ENCODE results near the gene MOB3A.
"Not testable (repeated sequence)": the region's sequence is repeated elsewhere in the genome, so short reads cannot be mapped to it uniquely, and the experiment has no call there.

Gene MOB3A

GRCh38 chr19:2131012-2131975 is 35.2 kb upstream of the MOB3A start:
- H3K36me3 Mint-ChIP-seq (ENCODE audit: insufficient read depth): peaks cover 36% of the 10 kb centered on the region
- DNase-seq (ENCODE audit: low spot score in 2 of 2); ATAC-seq (replicated peaks; ENCODE audit: extremely low read depth, poor library complexity, severe bottlenecking); H3K4me1 Mint-ChIP-seq; H3K27ac Mint-ChIP-seq (ENCODE audit: low read depth); H3K4me3 Mint-ChIP-seq; H3K27me3 Mint-ChIP-seq; H3K9me3 Mint-ChIP-seq: not testable (repeated sequence)

DNA sequence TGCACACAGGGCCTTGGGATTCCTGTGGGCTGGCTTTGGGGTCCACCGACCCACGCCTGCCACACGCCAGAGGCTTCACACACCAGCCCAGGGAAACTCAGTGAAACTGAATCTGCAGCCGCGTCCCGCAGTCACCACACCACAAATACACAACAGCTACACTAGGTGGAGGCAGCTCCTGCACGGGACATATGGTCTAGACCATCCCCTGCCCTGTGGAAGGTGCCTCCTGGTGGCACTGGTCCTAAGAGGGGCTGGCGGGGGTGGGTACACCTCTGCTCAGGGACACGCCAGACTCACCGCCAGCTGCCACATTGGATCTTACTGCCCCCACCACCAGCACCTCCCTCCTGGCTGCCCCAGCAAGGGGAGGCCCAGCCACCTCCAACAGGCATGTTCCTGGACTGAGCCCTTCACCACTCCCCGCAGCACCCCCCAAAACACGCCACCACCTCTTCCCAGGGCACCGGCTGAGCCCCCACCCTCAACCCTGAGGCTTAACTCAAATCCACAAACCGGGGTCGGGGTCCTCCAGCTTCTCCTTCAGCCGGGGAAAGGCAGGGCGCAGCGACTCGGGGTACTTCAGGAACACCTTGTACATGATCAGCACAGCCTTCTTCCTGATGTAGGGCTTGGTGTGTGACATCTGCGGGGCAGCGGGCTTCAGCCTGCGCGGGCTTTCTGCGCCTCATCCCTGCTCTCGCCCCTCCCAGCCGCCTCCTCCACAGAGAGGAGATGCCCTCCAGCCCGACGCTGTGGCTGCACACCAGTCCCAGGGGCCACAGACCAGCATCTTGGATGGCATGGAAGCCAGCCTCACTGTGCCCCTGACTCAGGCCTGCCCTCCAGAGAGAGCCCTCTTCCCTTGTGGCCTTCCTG is 34.0 kb upstream of the MOB3A start:
- Mint-ChIP-seq H3K36me3 (ENCODE audit: insufficient read depth) (peaks cover 40% of the 10 kb centered on the region), H3K4me1 (no peaks in the 10 kb centered on the region), H3K4me3 (no peak overlapping the region), H3K9me3 (no peaks in the 10 kb centered on the region), H3K27ac (ENCODE audit: low read depth) (no peak overlapping the region), H3K27me3 (no peaks in the 10 kb centered on the region)
- DNase-seq (ENCODE audit: low spot score in 2 of 2) (no peak), ATAC-seq (replicated peaks; ENCODE audit: extremely low read depth, poor library complexity, severe bottlenecking) (no peak)

GRCh38 chr19:2129486-2129885 is 33.4 kb upstream of the MOB3A start:
- ATAC-seq (replicated peaks; ENCODE audit: extremely low read depth, poor library complexity, severe bottlenecking): no peak
- DNase-seq (ENCODE audit: low spot score in 2 of 2): no peak
- no peak overlapping the region for H3K27ac Mint-ChIP-seq (ENCODE audit: low read depth)
- H3K36me3 Mint-ChIP-seq (ENCODE audit: insufficient read depth): peaks cover 41% of the 10 kb centered on the region
- no peaks in the 10 kb centered on the region for H3K9me3 Mint-ChIP-seq
- no peaks in the 10 kb centered on the region for H3K4me1 Mint-ChIP-seq
- no peaks in the 10 kb centered on the region for H3K27me3 Mint-ChIP-seq
- no peak overlapping the region for H3K4me3 Mint-ChIP-seq

GRCh38 chr19:2129022-2129421 is 32.9 kb upstream of the MOB3A start:
- ATAC-seq (replicated peaks; ENCODE audit: extremely low read depth, poor library complexity, severe bottlenecking) (no peak), DNase-seq (ENCODE audit: low spot score in 2 of 2) (no peak)
- no peaks in the 10 kb centered on the region for H3K27me3 Mint-ChIP-seq
- H3K9me3 Mint-ChIP-seq: no peaks in the 10 kb centered on the region
- no peak overlapping the region for H3K27ac Mint-ChIP-seq (ENCODE audit: low read depth)
- H3K4me3 Mint-ChIP-seq: no peak overlapping the region
- H3K4me1 Mint-ChIP-seq: no peaks in the 10 kb centered on the region
- H3K36me3 Mint-ChIP-seq (ENCODE audit: insufficient read depth): peaks cover 43% of the 10 kb centered on the region

- H3K27ac Mint-ChIP-seq (ENCODE audit: low read depth); H3K9me3 Mint-ChIP-seq; H3K27me3 Mint-ChIP-seq; H3K4me1 Mint-ChIP-seq; ATAC-seq (replicated peaks; ENCODE audit: extremely low read depth, poor library complexity, severe bottlenecking); H3K4me3 Mint-ChIP-seq; DNase-seq (ENCODE audit: low spot score in 2 of 2): not testable (repeated sequence)
- H3K36me3 Mint-ChIP-seq (ENCODE audit: insufficient read depth): peaks cover 39% of the 10 kb centered on the region
These were observed 32.1 kb upstream of the MOB3A start for GRCh38 chr19:2128252-2128651.

GRCh38 chr19:2127758-2128157 is 31.6 kb upstream of the MOB3A start:
- H3K27ac Mint-ChIP-seq (ENCODE audit: low read depth): no peak overlapping the region
- H3K9me3 Mint-ChIP-seq: no peaks in the 10 kb centered on the region
- no peak for ATAC-seq (replicated peaks; ENCODE audit: extremely low read depth, poor library complexity, severe bottlenecking)
- DNase-seq (ENCODE audit: low spot score in 2 of 2): no peak
- H3K36me3 Mint-ChIP-seq (ENCODE audit: insufficient read depth): peaks cover 35% of the 10 kb centered on the region
- H3K4me3 Mint-ChIP-seq: no peak overlapping the region
- H3K4me1 Mint-ChIP-seq: no peaks in the 10 kb centered on the region
- H3K27me3 Mint-ChIP-seq: no peaks in the 10 kb centered on the region

GRCh38 chr19:2126879-2127518 is 30.9 kb upstream of the MOB3A start:
- H3K9me3 Mint-ChIP-seq: no peaks in the 10 kb centered on the region
- no peaks in the 10 kb centered on the region for H3K27me3 Mint-ChIP-seq
- no peak for DNase-seq (ENCODE audit: low spot score in 2 of 2)
- peaks cover 31% of the 10 kb centered on the region for H3K36me3 Mint-ChIP-seq (ENCODE audit: insufficient read depth)
- no peaks in the 10 kb centered on the region for H3K4me1 Mint-ChIP-seq
- no peak overlapping the region for H3K27ac Mint-ChIP-seq (ENCODE audit: low read depth)
- ATAC-seq (replicated peaks; ENCODE audit: extremely low read depth, poor library complexity, severe bottlenecking): no peak
- H3K4me3 Mint-ChIP-seq: no peak overlapping the region

DNA sequence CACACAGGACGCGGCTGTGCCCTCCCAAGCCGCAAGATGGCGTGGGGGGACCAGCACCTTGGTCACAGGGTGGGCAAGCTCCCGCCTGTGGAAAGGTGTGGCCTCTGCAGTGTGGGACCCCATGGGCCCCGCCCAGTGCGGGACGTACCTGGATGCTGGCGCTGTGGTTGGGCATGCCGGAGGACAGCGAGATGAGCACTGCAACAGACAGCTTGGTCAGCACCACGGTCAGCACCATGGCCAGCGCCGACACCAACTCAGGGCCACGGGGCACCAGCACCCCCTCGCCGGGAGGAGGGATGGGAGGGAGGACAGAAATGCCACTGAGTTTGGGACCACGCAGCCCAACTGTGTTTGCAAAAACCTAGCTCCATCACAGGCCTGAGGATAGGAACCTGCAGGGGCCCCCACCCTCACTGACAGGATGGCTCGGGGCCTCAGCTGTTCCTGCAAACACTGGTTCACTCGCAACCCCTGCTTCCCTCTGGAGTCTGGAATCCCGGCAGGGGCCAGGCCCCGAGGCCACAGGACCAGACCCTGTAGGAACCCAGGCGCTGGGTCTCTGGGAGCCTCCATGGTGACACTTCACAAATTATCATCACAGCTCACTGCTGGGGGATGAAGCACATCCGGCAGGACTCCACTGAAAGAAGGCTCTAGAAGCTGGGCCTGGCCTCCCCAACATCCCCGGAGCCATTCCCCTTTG is 27.7 kb upstream of the MOB3A start:
- ATAC-seq (replicated peaks; ENCODE audit: extremely low read depth, poor library complexity, severe bottlenecking) (no peak), DNase-seq (ENCODE audit: low spot score in 2 of 2) (no peak)
- Mint-ChIP-seq H3K27me3 (no peaks in the 10 kb centered on the region), H3K27ac (ENCODE audit: low read depth) (no peak overlapping the region), H3K4me1 (no peaks in the 10 kb centered on the region), H3K36me3 (ENCODE audit: insufficient read depth) (peaks cover 41% of the 10 kb centered on the region), H3K9me3 (no peaks in the 10 kb centered on the region), H3K4me3 (no peak overlapping the region)

DNA sequence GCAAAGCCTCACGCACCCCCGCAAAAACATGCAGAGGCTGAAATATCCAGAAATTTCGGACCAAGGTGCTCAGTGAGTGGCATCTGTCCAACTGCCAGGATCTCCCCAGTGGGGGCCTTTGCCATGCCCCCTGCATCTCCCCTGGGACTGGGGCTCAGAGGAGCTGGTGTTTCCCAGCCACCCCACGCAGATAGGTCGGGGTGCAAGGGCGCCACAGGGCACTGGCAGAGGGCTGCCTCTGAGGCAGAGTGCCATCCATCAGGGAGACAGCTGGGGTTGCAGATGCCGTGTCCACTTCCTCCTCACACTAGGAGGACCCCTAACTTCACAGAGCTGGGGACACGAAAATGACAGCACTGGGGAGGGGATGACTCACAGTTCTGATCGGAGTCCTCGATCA is 26.9 kb upstream of the MOB3A start:
- Mint-ChIP-seq H3K4me1 (no peaks in the 10 kb centered on the region), H3K9me3 (no peaks in the 10 kb centered on the region), H3K27ac (ENCODE audit: low read depth) (no peak overlapping the region), H3K36me3 (ENCODE audit: insufficient read depth) (peaks cover 44% of the 10 kb centered on the region), H3K27me3 (no peaks in the 10 kb centered on the region), H3K4me3 (no peak overlapping the region)
- no peak for DNase-seq (ENCODE audit: low spot score in 2 of 2)
- ATAC-seq (replicated peaks; ENCODE audit: extremely low read depth, poor library complexity, severe bottlenecking): no peak

DNA sequence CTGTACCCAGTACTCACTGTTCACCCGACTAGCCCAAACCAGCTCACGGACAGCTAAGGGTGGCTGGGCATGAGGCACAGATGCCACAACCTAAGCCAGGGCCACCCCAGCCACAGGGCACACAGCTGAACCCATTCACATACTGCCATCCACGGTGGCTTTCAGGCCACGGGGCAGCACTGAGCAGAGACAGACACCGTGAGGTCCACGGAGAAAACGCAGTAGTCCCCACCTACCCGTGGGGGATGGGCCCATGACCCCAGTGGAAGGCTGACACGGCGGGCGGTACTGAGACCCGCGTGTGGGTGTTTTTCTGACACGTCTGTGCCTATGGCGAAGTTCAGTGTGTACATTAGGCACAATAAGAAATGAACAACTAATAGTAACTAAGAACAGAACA is 26.1 kb upstream of the MOB3A start:
- DNase-seq (ENCODE audit: low spot score in 2 of 2) (no peak), ATAC-seq (replicated peaks; ENCODE audit: extremely low read depth, poor library complexity, severe bottlenecking) (no peak)
- no peak overlapping the region for H3K27ac Mint-ChIP-seq (ENCODE audit: low read depth)
- no peak overlapping the region for H3K4me3 Mint-ChIP-seq
- peaks cover 44% of the 10 kb centered on the region for H3K36me3 Mint-ChIP-seq (ENCODE audit: insufficient read depth)
- no peaks in the 10 kb centered on the region for H3K9me3 Mint-ChIP-seq
- no peaks in the 10 kb centered on the region for H3K27me3 Mint-ChIP-seq
- no peaks in the 10 kb centered on the region for H3K4me1 Mint-ChIP-seq

DNA sequence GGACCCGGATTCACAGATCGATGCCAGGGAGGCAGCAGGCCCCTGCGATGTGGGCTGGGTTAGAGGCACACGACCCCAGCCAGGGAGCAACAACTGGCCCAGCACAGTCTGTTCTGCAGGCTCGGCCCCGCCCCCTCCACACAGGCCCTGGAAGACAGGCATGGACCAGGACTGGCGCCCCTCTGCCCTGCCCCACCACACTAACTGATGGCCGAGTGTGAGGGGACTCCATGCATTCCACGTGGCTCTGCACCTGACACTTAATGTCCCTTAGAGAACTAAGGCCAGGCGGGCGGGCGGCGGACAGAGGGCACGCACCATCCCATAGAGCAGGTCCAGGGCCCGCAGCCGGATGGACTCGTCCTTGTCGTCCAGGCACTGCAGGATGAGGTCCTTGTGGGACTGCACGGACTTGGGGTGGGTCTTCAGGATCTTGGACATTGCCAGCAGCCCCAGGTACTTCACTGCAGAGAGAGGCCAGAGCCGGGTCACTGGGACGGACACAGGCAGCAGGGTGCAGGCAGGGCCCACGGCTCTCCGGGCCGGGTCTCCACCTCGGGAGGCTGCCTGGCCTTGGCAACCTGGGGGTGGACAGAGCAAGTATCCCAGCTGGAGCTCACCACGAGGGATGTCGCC is 25.4 kb upstream of the MOB3A start:
- H3K4me3 Mint-ChIP-seq: no peak overlapping the region
- ATAC-seq (replicated peaks; ENCODE audit: extremely low read depth, poor library complexity, severe bottlenecking) (no peak), DNase-seq (ENCODE audit: low spot score in 2 of 2) (no peak)
- H3K36me3 Mint-ChIP-seq (ENCODE audit: insufficient read depth): peaks cover 42% of the 10 kb centered on the region
- no peaks in the 10 kb centered on the region for H3K9me3 Mint-ChIP-seq
- no peaks in the 10 kb centered on the region for H3K4me1 Mint-ChIP-seq
- no peak overlapping the region for H3K27ac Mint-ChIP-seq (ENCODE audit: low read depth)
- H3K27me3 Mint-ChIP-seq: no peaks in the 10 kb centered on the region

GRCh38 chr19:2120821-2121220 is 24.7 kb upstream of the MOB3A start:
- H3K4me3 Mint-ChIP-seq: no peak overlapping the region
- DNase-seq (ENCODE audit: low spot score in 2 of 2): no peak
- H3K27me3 Mint-ChIP-seq: no peaks in the 10 kb centered on the region
- no peaks in the 10 kb centered on the region for H3K4me1 Mint-ChIP-seq
- H3K27ac Mint-ChIP-seq (ENCODE audit: low read depth): no peak overlapping the region
- H3K36me3 Mint-ChIP-seq (ENCODE audit: insufficient read depth): peaks cover 37% of the 10 kb centered on the region
- ATAC-seq (replicated peaks; ENCODE audit: extremely low read depth, poor library complexity, severe bottlenecking): no peak
- H3K9me3 Mint-ChIP-seq: no peaks in the 10 kb centered on the region

Data from central memory CD8-positive, alpha-beta T cell (primary cell).